B cell (primary cell): ENCODE data around the gene HOXA11. TPM values are rescaled to one million over a fixed set of nuclear protein-coding genes. Genes with fewer than 3 reads are reported as not detected.

Experiments
- ATAC-seq: fragments of 200-7000 bp; cut with Tn5 transposase; one replicate; pipeline ENCODE4 v1.10.0; 2021; ENCODE audit warnings: low read depth, mild to moderate bottlenecking, moderate number of reproducible peaks, moderate library complexity
- CTCF ChIA-PET: fragments of 350-600 bp; sonication (Branson Sonifier 250); formaldehyde crosslinking; loops from one replicate; lab custom pipeline; 2021; ENCODE audit warnings: antibody characterized with exemption, inconsistent platforms; lab: Charles Lee
- POLR2A ChIA-PET: fragments of 350-600 bp; sonication (Branson Sonifier 250); formaldehyde crosslinking; loops from one replicate; lab custom pipeline; 2021; ENCODE audit warnings: antibody characterized with exemption; lab: Charles Lee
- DNase-seq: peaks from one replicate; pipeline ENCODE4 v3.0.0; 2013
- H2AFZ ChIP-seq: 2 replicates; pipeline ENCODE4 v1.6.1; 2012; ENCODE audit warnings: mild to moderate bottlenecking, low read depth, low read length; ENCODE audit not compliant: insufficient read depth, poor library complexity, severe bottlenecking
- H3K27ac ChIP-seq, 2 donors: 1 replicate in 1 of 2; 2 replicates in 1 of 2; pipeline ENCODE4 v1.5.1; 2012 to 2013; ENCODE audit warnings: low read length in 2 of 2, mild to moderate bottlenecking in 2 of 2, moderate library complexity in 1 of 2
- H3K27me3 ChIP-seq, 4 experiments: fragments of 200-600 bp in 1 of 4; sonication (generic) in 1 of 4; replicated peaks in 1 of 4; 1 replicate in 2 of 4; 2 replicates in 2 of 4; pipeline versions ENCODE4 v1.6.1 to v1.7.0; 2013 to 2016; ENCODE audit warnings: low read length in 3 of 4, mild to moderate bottlenecking in 2 of 4, mixed read lengths in 1 of 4, moderate library complexity in 1 of 4; ENCODE audit not compliant: insufficient read depth in 4 of 4, control insufficient read depth in 3 of 4; ENCODE audit errors: control extremely low read depth in 1 of 4
- H3K36me3 ChIP-seq, 2 experiments: replicated peaks in 1 of 2; 1 replicate in 1 of 2; 2 replicates in 1 of 2; pipeline versions ENCODE4 v1.6.1 to v1.7.1; 2013; ENCODE audit warnings: low read length in 1 of 2; ENCODE audit not compliant: insufficient read depth in 2 of 2, control insufficient read depth in 1 of 2; ENCODE audit errors: control extremely low read depth in 1 of 2, extremely low read depth in 1 of 2
- H3K4me1 ChIP-seq, 2 donors: fragments of 200-600 bp in 1 of 2; sonication (generic) in 1 of 2; 1 replicate in 1 of 2; 2 replicates in 1 of 2; pipeline versions ENCODE4 v1.5.1 to v1.6.1; 2013 to 2017; ENCODE audit warnings: low read length in 2 of 2; ENCODE audit not compliant: control insufficient read depth in 2 of 2, insufficient read depth in 2 of 2
- H3K4me2 ChIP-seq: replicated peaks from 2 replicates; pipeline ENCODE3; 2012; ENCODE audit warnings: mild to moderate bottlenecking, low read depth, low read length; ENCODE audit not compliant: poor library complexity, severe bottlenecking
- H3K4me3 ChIP-seq, 5 experiments: fragments of 200-600 bp in 1 of 5; sonication (generic) in 1 of 5; 1 replicate in 3 of 5; 2 replicates in 2 of 5; pipeline versions ENCODE4 v1.5.1 to v1.7.0; 2011 to 2016; ENCODE audit warnings: low read length in 4 of 5, mild to moderate bottlenecking in 4 of 5, low read depth in 2 of 5, control low read depth in 1 of 5, moderate library complexity in 1 of 5; ENCODE audit not compliant: insufficient read depth in 1 of 5; ENCODE audit errors: control extremely low read depth in 1 of 5, extremely low read depth in 1 of 5
- H3K79me2 ChIP-seq: fragments of 200-600 bp; sonication (generic); one replicate; pipeline ENCODE4 v1.6.0; 2016; ENCODE audit warnings: low read length; ENCODE audit not compliant: control insufficient read depth, insufficient read depth
- H3K9ac ChIP-seq: fragments of 200-600 bp; sonication (generic); 2 replicates; pipeline ENCODE4 v1.6.1; 2017; ENCODE audit warnings: mild to moderate bottlenecking, low read length, moderate library complexity
- H3K9me3 ChIP-seq, 3 donors: one replicate each; pipeline versions ENCODE4 v1.6.1 to v1.7.1; 2013; ENCODE audit warnings: low read length in 2 of 3; ENCODE audit not compliant: control insufficient read depth in 2 of 3, insufficient read depth in 1 of 3; ENCODE audit errors: control extremely low read depth in 1 of 3
- H4K20me1 ChIP-seq: 2 replicates; pipeline ENCODE4 v1.6.0; 2012; ENCODE audit warnings: mild to moderate bottlenecking, low read length; ENCODE audit not compliant: insufficient read depth, control insufficient read depth, poor library complexity, severe bottlenecking
- H3K27ac Mint-ChIP-seq: one replicate; pipeline ENCODE4 v1.8.0; 2021; ENCODE audit warnings: mixed read lengths
- H3K27me3 Mint-ChIP-seq: one replicate; pipeline ENCODE4 v1.8.0; 2021; ENCODE audit warnings: mixed read lengths
- H3K4me1 Mint-ChIP-seq: one replicate; pipeline ENCODE4 v1.8.0; 2021; ENCODE audit warnings: mixed read lengths
- H3K4me3 Mint-ChIP-seq: one replicate; pipeline ENCODE4 v1.8.0; 2021; ENCODE audit warnings: mixed read lengths
- H3K9me3 Mint-ChIP-seq: one replicate; pipeline ENCODE4 v1.8.0; 2022; ENCODE audit warnings: mixed read lengths; ENCODE audit not compliant: insufficient read depth
- CTCF ChIP-seq: fragments of 200-600 bp; IDR thresholded peaks from one replicate; pipeline ENCODE4 v1.8.0; 2022; ENCODE audit warnings: antibody characterized with exemption, mild to moderate bottlenecking
- EZH2 ChIP-seq: IDR thresholded peaks from 2 replicates; pipeline ENCODE4 v1.6.1; 2012; ENCODE audit warnings: borderline replicate concordance, low read depth, mild to moderate bottlenecking, moderate library complexity, low read length; ENCODE audit not compliant: insufficient read depth, poor library complexity, severe bottlenecking
- WGBS: methylation state at CpG from one replicate; pipeline ENCODE4 v1.1.5; 2013; ENCODE audit warnings: missing lambda C conversion rate; ENCODE audit not compliant: insufficient coverage; 5-methylcytosine and 5-hydroxymethylcytosine counted together
- intact Hi-C: fragments of 100-400 bp; cut with micrococcal nuclease; formaldehyde crosslinking; loops from one replicate; pipeline ENCODE4 v1.10.0; 2022
- polyA plus RNA-seq: library from polyadenylated mRNA; depleted of rRNA; stranded (reverse); fragments of >200 nt; gene quantifications from 2 replicates; pipeline ENCODE4 v1.2.3, GENCODE V29; 2012
- total RNA-seq, 2 donors: library from RNA; stranded (reverse); fragments of 120-200 nt in 1 of 2; gene quantifications; 1 replicate in 1 of 2; 2 replicates in 1 of 2; pipeline versions ENCODE4 v1.2.3 to v1.2.4, GENCODE V29; 2013 to 2022

The HOXA11 gene
- total and polyA plus RNA-seq, 2 donors (not counting 1 experiment from before 2014, with no cell fraction given), result not detected

- ATAC-seq (no peak), DNase-seq (peak; percentile 24)
- no peak overlapping the region for H3K9ac ChIP-seq
- ChIA-PET POLR2A (interaction anchor here (0.7 kb wide), 1 partner anchor 1002 kb away, joined by 3 read pairs; no protein-coding TSS in a partner anchor), CTCF (interaction anchor here (0.6 to 4.0 kb wide), 28 partner anchors 12 to 1310 kb away, joined by 3 to 122 read pairs (median 6); partner anchors contain the start of genes HOXA13, HOXA3, HOXA5 and HOXA6)
- peaks cover 4% of the 10 kb centered on the region for H4K20me1 ChIP-seq
- Mint-ChIP-seq H3K4me1 (peaks cover 35% of the 10 kb centered on the region), H3K4me3 (no peak overlapping the region), H3K27me3 (peaks cover 69% of the 10 kb centered on the region), H3K27ac (no peak overlapping the region), H3K9me3 (no peaks in the 10 kb centered on the region)
- H3K36me3 ChIP-seq, result no peaks in the 10 kb centered on the region
- 25% methylated on average over 25 of the region's 30 CpGs for WGBS
- H3K27ac ChIP-seq, result no peak overlapping the region
- H3K4me1 ChIP-seq, result peaks cover 55 to 63% of the 10 kb centered on the region in 2 donors
- intact Hi-C loops, result loop anchor here (1.0 to 10.0 kb wide), 9 partner anchors 39 to 1085 kb away; partner anchors contain the start of gene HOXA13
- H2AFZ ChIP-seq, result no peak overlapping the region
- peaks cover 0 to 76% (median 14%) of the 10 kb centered on the region in 3 donors for H3K9me3 ChIP-seq
- H3K4me2 ChIP-seq, result peak overlapping the region; percentile 99
- peaks cover 1 to 89% (median 77%) of the 10 kb centered on the region in 4 experiments for H3K27me3 ChIP-seq
- TF ChIP-seq CTCF (no peak), EZH2 (no peak)
- H3K79me2 ChIP-seq, result no peaks in the 10 kb centered on the region
- no peak overlapping the region for H3K4me3 ChIP-seq
Observed at GRCh38 chr7:27161721-27162560, 23.1 kb downstream of the HOXA11 start.
